GM20000 (cell line): ENCODE results near the gene BMERB1.
"Not testable (repeated sequence)": the region's sequence is repeated elsewhere in the genome, so short reads cannot be mapped to it uniquely, and the experiment has no call there.

ENCODE experiments used
- DNase-seq: peaks from one replicate; pipeline ENCODE4 v3.0.0; 2012; ENCODE audit warnings: low spot score
- CTCF ChIP-seq: IDR thresholded peaks from 2 replicates; pipeline ENCODE4 v1.5.1; 2012; ENCODE audit warnings: mild to moderate bottlenecking, control low read depth; ENCODE audit errors: extremely low read depth, missing control alignments

The BMERB1 gene

DNA sequence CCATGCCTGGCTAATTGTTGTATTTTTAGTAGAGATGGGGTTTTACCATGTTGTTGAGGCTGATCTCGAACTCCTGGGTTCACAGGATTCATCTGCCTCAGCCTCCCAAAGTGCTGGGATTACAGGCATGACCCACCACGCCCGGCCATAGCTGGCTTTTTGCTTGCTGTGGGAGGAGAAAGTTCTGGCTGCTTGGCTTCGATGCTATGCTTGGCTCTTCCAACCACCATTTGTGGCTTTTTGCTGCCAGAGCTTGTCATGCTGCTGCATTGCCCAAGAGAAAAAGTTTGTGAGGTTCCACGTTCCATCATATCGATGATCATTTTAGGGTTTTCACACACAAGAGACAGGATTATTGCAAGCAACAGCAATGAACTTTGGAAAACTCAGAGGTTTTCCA is 16.2 kb downstream of the BMERB1 start:
- DNase-seq, result no peak
- no peak for TF ChIP-seq CTCF

- no peak for TF ChIP-seq CTCF
- no peak for DNase-seq
Observed at GRCh38 chr16:15451098-15451731, 16.8 kb downstream of the BMERB1 start.

- DNase-seq, result no peak
- TF ChIP-seq CTCF, result no peak
Observed at GRCh38 chr16:15452246-15452855, 18.0 kb downstream of the BMERB1 start.

DNA sequence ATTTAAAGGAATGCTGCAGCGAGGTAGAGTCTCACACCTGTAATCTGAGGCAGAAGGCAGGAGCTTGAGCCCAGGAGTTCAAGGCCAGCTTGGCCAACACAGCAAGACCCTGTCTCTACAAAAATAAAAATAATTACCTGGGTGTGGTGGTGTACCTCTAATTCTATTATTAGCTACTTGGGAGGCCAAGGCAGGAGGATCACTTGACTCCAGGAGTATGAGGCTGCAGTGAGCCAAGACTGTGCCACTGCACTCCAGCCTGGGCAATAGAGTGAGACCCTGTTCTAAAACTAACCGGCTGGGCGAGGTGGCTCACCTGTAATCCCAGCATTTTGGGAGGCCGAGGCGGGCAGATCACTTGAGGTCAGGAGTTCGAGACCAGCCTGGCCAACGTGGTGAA is 18.9 kb downstream of the BMERB1 start:
- not testable (repeated sequence) for DNase-seq

DNA sequence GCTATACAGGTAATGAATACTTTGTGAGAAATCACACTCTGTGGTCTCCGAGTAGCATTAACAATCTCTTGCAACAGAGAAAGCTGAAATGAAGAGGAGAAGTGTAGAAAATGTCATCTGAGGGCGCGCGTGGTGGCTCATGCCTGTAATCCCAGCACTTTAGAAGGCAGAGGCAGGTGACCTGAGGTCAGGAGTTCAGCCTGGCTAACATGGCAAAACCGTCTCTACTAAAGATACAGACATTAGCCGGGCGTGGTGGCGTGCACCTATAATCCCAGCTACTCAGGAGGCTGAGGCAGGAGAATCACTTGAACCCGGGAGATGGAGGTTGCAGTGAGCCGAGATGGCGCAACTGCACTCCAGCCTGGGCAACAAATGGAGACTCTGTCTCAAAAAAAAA is 20.5 kb downstream of the BMERB1 start:
- not testable (repeated sequence) for DNase-seq

DNA sequence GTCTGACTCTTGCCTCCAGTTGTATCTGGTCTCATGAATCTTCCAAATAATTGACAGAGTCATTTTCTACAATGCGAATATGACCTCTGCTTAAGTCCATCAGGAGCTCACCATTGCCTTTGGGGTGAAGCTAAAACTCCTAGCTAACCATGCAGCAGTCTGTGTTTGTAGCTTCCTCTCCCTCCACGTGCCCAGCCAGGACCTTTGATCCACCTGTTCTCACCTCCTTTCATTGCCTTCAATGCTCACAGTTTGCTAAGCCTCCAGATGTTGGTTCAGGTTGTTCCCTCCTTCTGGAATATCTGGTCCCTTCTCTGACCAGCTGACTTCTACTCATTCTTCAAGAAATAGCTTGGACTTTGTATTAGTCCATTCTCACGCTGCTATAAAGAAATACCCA is 23.0 kb downstream of the BMERB1 start:
- no peak for TF ChIP-seq CTCF

DNA sequence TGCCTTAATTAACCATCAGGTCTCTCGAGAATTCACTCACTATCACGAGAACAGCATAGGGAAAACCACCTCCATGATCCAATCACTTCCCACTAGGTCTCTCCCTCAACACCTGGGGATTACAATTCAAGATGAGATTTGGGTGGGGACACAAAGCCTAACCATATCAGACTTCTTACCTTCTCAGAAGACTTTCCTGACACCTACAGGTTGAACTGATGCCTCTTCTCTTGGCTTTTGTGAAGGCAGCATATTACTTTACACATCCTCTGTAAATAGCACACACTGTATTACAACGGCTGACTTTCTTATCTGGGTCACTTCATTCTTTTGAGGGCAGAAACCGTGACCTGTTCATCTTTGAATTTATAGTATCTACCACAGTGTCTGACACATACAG is 23.6 kb downstream of the BMERB1 start:
- no peak for TF ChIP-seq CTCF
- DNase-seq, result no peak

More for the DNA sequence above, 23.0 kb downstream of the BMERB1 start:
- DNase-seq, result no peak

DNA sequence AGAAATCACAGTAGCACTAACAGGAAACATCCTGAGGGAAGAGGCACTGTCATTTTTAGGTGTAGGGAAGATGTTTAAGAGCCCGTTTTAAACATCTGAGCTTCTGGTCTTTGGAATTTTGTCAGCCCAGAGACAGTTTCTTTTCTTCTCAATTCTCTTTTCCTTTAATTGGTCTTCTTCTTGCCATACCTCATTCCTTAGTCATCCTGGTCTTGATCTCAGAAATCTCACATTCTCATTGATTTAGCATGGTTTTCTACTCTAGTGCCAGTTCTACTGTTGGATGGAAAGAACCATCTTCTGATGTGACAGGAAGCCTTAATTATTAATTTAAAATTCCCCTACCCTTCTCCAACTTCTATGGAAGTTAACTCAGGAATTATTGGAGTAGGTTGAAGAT is 25.4 kb downstream of the BMERB1 start:
- DNase-seq, result no peak
- no peak for TF ChIP-seq CTCF

DNA sequence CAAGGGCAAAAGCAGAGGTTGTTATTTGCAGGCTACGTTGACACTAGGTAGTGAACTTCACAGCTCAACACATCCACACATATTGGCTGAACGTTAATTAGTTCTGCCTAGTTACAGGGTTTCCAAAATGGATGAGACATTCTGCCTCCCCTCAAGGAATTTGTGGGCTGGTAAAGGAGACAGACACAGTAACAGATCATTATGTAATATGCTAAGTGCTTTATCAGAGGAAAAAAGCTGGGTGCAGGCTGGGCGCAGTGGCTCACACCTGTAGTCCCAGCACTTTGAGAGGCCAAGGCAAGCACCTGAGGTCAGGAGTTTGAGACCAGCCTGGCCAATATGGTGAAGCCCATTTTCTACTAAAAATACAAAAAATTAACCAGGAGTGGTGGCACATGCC is 26.2 kb downstream of the BMERB1 start:
- no peak for TF ChIP-seq CTCF
- no peak for DNase-seq
